C4-2B (cell line): ENCODE data around the gene LRBA.

Source experiments
- ZFX ChIP-seq: fragments of 450-650 bp; IDR thresholded peaks from 2 replicates; pipeline ENCODE4 v1.6.1; 2017
- TF ChIP-seq, protein P1 (sequence below): fragments of 450-650 bp; conservative IDR thresholded peaks from 2 replicates; pipeline ENCODE4 v1.5.1; 2017; ENCODE audit warnings: mild to moderate bottlenecking

DNA sequence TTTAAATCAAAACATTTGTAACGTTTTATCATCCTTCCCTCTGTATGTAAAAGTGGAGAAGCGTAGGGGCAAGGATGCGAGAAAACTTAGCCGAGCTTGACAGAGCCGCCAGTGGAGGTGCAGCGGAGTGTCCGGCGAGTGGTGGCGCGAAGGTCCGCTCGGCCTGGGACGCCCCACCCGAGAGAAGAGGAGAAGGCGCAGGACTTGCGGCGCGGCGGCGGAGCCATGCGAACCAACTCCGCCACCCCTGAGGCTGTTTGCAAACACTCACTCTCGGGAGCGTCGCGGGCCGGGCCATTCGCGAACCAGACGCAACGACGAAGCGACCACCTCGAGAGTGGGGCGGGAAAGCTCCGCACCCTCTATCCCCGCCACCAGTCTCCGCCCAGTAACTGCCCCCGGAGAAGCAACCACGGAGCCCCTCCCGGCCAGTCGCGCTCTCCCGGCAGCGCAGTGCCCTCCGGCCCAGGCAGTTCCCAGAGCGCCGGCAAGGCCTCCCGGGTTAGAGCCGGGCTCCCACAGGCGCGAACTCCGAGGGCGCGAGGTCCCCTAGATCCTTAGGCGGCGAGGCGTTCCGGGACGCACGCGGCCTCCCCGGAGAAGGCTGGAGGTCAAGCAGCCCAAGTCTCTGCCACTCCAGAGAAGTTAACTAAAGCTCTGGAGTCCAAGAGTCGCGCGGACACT is 435.4 kb downstream of the LRBA start:
- TF ChIP-seq, protein P1, sequence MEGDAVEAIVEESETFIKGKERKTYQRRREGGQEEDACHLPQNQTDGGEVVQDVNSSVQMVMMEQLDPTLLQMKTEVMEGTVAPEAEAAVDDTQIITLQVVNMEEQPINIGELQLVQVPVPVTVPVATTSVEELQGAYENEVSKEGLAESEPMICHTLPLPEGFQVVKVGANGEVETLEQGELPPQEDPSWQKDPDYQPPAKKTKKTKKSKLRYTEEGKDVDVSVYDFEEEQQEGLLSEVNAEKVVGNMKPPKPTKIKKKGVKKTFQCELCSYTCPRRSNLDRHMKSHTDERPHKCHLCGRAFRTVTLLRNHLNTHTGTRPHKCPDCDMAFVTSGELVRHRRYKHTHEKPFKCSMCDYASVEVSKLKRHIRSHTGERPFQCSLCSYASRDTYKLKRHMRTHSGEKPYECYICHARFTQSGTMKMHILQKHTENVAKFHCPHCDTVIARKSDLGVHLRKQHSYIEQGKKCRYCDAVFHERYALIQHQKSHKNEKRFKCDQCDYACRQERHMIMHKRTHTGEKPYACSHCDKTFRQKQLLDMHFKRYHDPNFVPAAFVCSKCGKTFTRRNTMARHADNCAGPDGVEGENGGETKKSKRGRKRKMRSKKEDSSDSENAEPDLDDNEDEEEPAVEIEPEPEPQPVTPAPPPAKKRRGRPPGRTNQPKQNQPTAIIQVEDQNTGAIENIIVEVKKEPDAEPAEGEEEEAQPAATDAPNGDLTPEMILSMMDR: no peak
- no peak for TF ChIP-seq ZFX
